Activated CD4-positive, alpha-beta T cell treated with anti-CD3 and anti-CD28 coated beads, Interleukin-2, amount 50 U/mL, for 16 hours (primary cell): ENCODE results near the gene WDR70.

Experiments
- DNase-seq: peaks from one replicate; pipeline ENCODE4 v3.0.0-alpha.2; 2020

Gene WDR70

GRCh38 chr5:37694867-37695266 is 315.7 kb downstream of the WDR70 start:
- DNase-seq: no peak

GRCh38 chr5:37695647-37696046 is 316.5 kb downstream of the WDR70 start:
- no peak for DNase-seq

- no peak for DNase-seq
Measured at GRCh38 chr5:37696190-37697021, 317.3 kb downstream of the WDR70 start.

GRCh38 chr5:37701868-37702267 is 322.8 kb downstream of the WDR70 start:
- DNase-seq: no peak

- no peak for DNase-seq
Measured at GRCh38 chr5:37703841-37704241, 324.7 kb downstream of the WDR70 start.

GRCh38 chr5:37704406-37704805 is 325.3 kb downstream of the WDR70 start:
- DNase-seq: no peak

- DNase-seq: no peak
Measured at GRCh38 chr5:37709020-37709419, 329.9 kb downstream of the WDR70 start.

- DNase-seq: peak; percentile 39
Measured at GRCh38 chr5:37710965-37711364, 331.8 kb downstream of the WDR70 start.

- DNase-seq: no peak
Measured at GRCh38 chr5:37712750-37713149, 333.6 kb downstream of the WDR70 start.

- DNase-seq: no peak
Measured at GRCh38 chr5:37714756-37715155, 335.6 kb downstream of the WDR70 start.

- DNase-seq: no peak
Measured at GRCh38 chr5:37715361-37715760, 336.2 kb downstream of the WDR70 start.

GRCh38 chr5:37715992-37716391 is 336.9 kb downstream of the WDR70 start:
- DNase-seq: no peak

- no peak for DNase-seq
Measured at GRCh38 chr5:37716405-37716804, 337.3 kb downstream of the WDR70 start.

- no peak for DNase-seq
Measured at GRCh38 chr5:37717276-37717612, 338.1 kb downstream of the WDR70 start.

GRCh38 chr5:37717613-37718431 is 338.7 kb downstream of the WDR70 start:
- no peak for DNase-seq

- DNase-seq: no peak
Measured at GRCh38 chr5:37720550-37720952, 341.4 kb downstream of the WDR70 start.

GRCh38 chr5:37721447-37721871 is 342.3 kb downstream of the WDR70 start:
- DNase-seq: peak; percentile 82

- peak; percentile 95 for DNase-seq
Measured at GRCh38 chr5:37722236-37723161, 343.4 kb downstream of the WDR70 start.

GRCh38 chr5:37723162-37723961 is 344.2 kb downstream of the WDR70 start:
- peak; percentile 24 for DNase-seq

GRCh38 chr5:37724395-37725125 is 345.4 kb downstream of the WDR70 start:
- DNase-seq: no peak

GRCh38 chr5:37725185-37725584 is 346.1 kb downstream of the WDR70 start:
- no peak for DNase-seq
